Body of pancreas (tissue), 4 donors: ENCODE measurements around the gene TSPAN33. TPM values are rescaled to one million over a fixed set of nuclear protein-coding genes. Genes with fewer than 3 reads are reported as not detected.

ENCODE experiments used
- ATAC-seq: fragments of 150-250 bp; one replicate; pipeline ENCODE4 v1.9.1; 2016
- DNase-seq, 4 donors: peaks; one replicate each; pipeline ENCODE4 v3.0.0-alpha.2; 2019
- H3K27ac ChIP-seq, 4 donors: fragments of 200-600 bp; sonication (generic); 1 replicate in 3 of 4; 2 replicates in 1 of 4; pipeline versions ENCODE4 v1.5.1 to v1.6.1; 2016 to 2019; ENCODE audit warnings: mild to moderate bottlenecking in 1 of 4, mixed read lengths in 1 of 4, moderate library complexity in 1 of 4
- H3K27me3 ChIP-seq, 2 donors: fragments of 200-600 bp; sonication (generic); one replicate each; pipeline ENCODE4 v1.6.0; 2016; ENCODE audit warnings: mild to moderate bottlenecking in 1 of 2
- H3K36me3 ChIP-seq, 2 donors: fragments of 200-600 bp; sonication (generic); replicated peaks in 1 of 2; 2 replicates each; pipeline ENCODE4 v1.5.1; 2016; ENCODE audit warnings: low read depth in 2 of 2; ENCODE audit not compliant: insufficient read depth in 1 of 2
- H3K4me1 ChIP-seq: fragments of 200-600 bp; sonication (generic); one replicate; pipeline ENCODE4 v1.6.0; 2016
- H3K4me3 ChIP-seq, 2 donors: fragments of 200-600 bp; sonication (generic); 1 replicate in 1 of 2; 2 replicates in 1 of 2; pipeline ENCODE4 v1.5.1; 2016 to 2019
- H3K9me3 ChIP-seq, 3 donors: fragments of 200-600 bp; sonication (generic); 1 replicate in 2 of 3; 2 replicates in 1 of 3; pipeline ENCODE4 v1.5.1; 2016
- POLR2A ChIP-seq, 3 donors: fragments of 450-650 bp; IDR thresholded peaks; one replicate each; pipeline ENCODE4 v1.6.1; 2016; ENCODE audit warnings: antibody characterized with exemption in 3 of 3, mild to moderate bottlenecking in 2 of 3
- WGBS, 2 donors: methylation state at CpG; one replicate each; pipeline ENCODE4 v1.1.5; 2017; 5-methylcytosine and 5-hydroxymethylcytosine counted together
- intact Hi-C: fragments of 100-400 bp; cut with DNase I; formaldehyde crosslinking; loops from one replicate; pipeline ENCODE4 v1.15.1; 2023
- total RNA-seq, 2 donors: library from RNA; depleted of rRNA; stranded (reverse); fragments of >200 nt; gene quantifications; one replicate each; pipeline ENCODE4 v1.1.0, GENCODE V29; 2016
- TF ChIP-seq, protein P1 (sequence below), 7 experiments: fragments of 450-650 bp in 4 of 7; fragments of 200-600 bp in 3 of 7; sonication (generic) in 3 of 7; IDR thresholded peaks; one replicate each; pipeline ENCODE4 v1.5.1; 2016 to 2019; ENCODE audit warnings: antibody characterized with exemption in 7 of 7

Gene TSPAN33
- total RNA-seq, 2 donors from 2014 or later = 12.5 to 17.1 TPM

DNA sequence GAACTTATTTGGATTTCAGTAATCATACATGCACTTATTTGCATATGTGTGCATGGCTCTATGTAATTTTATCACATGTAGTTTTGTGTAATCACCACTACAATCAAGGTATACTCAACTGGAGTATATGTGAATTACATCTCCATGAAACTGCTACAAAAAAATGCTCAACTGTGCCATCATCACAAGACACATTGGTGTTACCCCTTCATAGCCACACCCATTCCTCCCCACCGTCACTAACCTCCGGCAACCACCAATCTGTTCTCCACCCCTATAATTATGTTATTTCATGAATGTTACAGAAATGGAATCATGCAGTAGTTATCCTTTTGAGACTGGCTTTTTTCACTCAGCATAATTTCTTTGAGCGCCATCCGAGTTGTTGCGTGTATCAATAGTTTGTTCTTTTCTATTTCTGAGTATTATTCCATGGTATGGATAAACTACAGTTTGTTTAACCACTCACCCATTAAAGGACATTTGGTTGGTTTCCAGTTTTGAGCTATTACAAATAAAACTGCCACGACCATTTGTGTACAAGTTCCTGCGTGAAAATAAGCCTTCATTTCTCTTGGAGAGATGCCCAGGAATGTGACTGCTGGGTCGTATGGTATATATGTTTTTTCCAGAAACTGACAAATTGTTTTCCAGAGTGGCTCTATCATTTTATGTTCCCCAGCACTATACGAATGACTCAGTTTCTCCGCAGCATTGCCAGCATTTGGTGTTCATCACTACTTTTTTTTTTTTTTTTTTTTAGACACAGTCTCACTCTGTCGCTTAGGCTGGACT lies 32.6 kb downstream of the TSPAN33 start:
- 59 to 61% methylated on average over 11 of the region's 11 CpGs for WGBS, 2 donors
- no peak overlapping the region for H3K27ac ChIP-seq
- no peaks in the 10 kb centered on the region for H3K36me3 ChIP-seq
- no peaks in the 10 kb centered on the region for H3K4me1 ChIP-seq
- no peak for TF ChIP-seq POLR2A (IDR thresholded peaks at IDR 0.05)
- TF ChIP-seq, protein P1, sequence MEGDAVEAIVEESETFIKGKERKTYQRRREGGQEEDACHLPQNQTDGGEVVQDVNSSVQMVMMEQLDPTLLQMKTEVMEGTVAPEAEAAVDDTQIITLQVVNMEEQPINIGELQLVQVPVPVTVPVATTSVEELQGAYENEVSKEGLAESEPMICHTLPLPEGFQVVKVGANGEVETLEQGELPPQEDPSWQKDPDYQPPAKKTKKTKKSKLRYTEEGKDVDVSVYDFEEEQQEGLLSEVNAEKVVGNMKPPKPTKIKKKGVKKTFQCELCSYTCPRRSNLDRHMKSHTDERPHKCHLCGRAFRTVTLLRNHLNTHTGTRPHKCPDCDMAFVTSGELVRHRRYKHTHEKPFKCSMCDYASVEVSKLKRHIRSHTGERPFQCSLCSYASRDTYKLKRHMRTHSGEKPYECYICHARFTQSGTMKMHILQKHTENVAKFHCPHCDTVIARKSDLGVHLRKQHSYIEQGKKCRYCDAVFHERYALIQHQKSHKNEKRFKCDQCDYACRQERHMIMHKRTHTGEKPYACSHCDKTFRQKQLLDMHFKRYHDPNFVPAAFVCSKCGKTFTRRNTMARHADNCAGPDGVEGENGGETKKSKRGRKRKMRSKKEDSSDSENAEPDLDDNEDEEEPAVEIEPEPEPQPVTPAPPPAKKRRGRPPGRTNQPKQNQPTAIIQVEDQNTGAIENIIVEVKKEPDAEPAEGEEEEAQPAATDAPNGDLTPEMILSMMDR (IDR thresholded peaks at IDR 0.05) = no peak
- DNase-seq (no peak), ATAC-seq (no peak)
- no peak overlapping the region for H3K4me3 ChIP-seq
- no peaks in the 10 kb centered on the region for H3K27me3 ChIP-seq
- intact Hi-C loops = no loop called here
- no peaks in the 10 kb centered on the region for H3K9me3 ChIP-seq

DNA sequence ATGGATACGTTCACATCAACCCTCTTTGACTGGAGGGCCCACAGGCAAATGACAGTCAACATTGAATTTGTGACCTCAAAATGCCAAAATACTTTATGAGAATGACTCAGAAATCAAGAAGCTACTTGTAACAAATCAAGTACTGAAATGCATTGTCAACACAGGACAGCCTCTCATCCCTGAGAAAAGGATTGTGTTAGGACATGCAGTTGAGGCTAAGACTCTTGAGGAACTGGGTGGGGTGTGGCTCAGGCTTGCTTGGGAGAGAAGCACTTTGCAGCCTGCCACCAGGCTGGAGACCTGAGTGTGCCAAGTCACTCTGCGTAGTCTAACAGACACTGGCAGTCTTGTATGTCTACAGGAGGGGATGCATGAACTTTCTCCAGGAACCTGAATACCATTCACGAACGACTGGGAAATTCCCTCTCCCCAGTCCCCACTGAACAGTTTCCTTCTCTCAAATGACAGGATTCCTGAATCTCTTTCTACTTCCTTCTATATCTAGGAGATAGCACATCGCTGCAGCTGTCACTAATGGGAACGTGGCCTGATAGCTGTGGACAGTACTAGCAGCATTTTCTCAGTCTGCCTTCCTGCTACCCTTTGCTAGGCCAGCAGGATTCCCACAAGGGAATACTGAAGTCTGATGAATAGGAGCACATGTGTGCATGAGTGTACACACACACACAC lies 40.6 kb downstream of the TSPAN33 start:
- no peaks in the 10 kb centered on the region for H3K27me3 ChIP-seq
- no peak for TF ChIP-seq POLR2A (IDR thresholded peaks at IDR 0.05)
- TF ChIP-seq, protein P1 (IDR thresholded peaks at IDR 0.05) = no peak
- DNase-seq (no peak), ATAC-seq (no peak)
- H3K36me3 ChIP-seq = no peaks in the 10 kb centered on the region
- no peaks in the 10 kb centered on the region for H3K9me3 ChIP-seq
- H3K4me1 ChIP-seq = peaks cover 9% of the 10 kb centered on the region
- WGBS, 2 donors = 71 to 83% methylated on average over 6 of the region's 6 CpGs
- H3K27ac ChIP-seq = no peak overlapping the region
- no peak overlapping the region for H3K4me3 ChIP-seq
- intact Hi-C loops = no loop called here

- no peak for TF ChIP-seq POLR2A (IDR thresholded peaks at IDR 0.05)
- TF ChIP-seq, protein P1 (IDR thresholded peaks at IDR 0.05) = no peak
- intact Hi-C loops = no loop called here
- Histone ChIP-seq H3K4me3 (no peak overlapping the region), H3K27ac (no peak overlapping the region), H3K9me3 (no peaks in the 10 kb centered on the region), H3K4me1 (peaks cover 9% of the 10 kb centered on the region), H3K27me3 (no peaks in the 10 kb centered on the region), H3K36me3 (no peaks in the 10 kb centered on the region)
- no peak for ATAC-seq
- WGBS, 2 donors = 83 to 86% methylated on average over 6 of the region's 6 CpGs
- DNase-seq = no peak
Measured at GRCh38 chr7:129186749-129187260, 42.3 kb downstream of the TSPAN33 start.

DNA sequence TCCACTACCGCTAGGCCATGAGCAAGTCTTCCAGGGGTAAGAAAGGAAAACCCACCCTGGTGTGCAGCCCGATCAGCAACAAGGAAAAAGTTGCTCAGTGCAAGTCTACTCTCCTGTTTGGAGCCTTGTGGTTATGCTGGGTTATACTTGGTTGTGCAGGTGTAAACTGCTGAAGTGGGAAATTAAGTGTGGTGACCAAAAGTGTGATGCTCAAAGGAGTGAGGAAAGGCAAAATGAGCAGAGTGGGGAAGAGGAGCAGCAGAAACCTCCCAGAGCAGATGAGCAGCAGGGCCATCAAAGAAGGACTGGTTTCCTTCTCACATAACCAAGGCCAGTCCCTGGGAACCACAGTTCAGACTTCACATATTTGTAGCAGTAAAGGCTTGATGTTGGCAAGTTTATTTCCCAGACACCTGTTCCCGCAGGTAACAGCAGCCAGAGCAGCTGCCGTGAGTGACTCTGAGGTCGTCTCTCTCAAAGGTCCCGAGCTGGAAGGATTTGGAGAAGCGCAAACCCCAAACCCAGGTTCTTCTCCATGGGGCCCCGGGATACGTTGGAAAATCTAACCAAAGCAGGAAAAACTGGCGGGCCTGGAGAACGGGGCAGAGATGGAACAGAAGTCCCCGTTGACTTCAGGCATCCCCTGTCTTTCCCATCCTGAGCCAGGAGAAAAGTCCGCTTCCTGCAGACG lies 43.3 kb downstream of the TSPAN33 start:
- Histone ChIP-seq H3K27me3 (no peaks in the 10 kb centered on the region), H3K9me3 (no peaks in the 10 kb centered on the region), H3K4me3 (peak overlapping the region; percentile 65 to 86), H3K36me3 (no peaks in the 10 kb centered on the region), H3K27ac (peak overlapping the region in 2 of 4 donors; percentile 34 to 55), H3K4me1 (peaks cover 9% of the 10 kb centered on the region)
- no peak for TF ChIP-seq POLR2A (IDR thresholded peaks at IDR 0.05)
- TF ChIP-seq, protein P1 (IDR thresholded peaks at IDR 0.05) = no peak
- no peak for DNase-seq
- ATAC-seq = no peak
- 19 to 20% methylated on average over 9 to 14 of the region's 14 CpGs for WGBS, 2 donors
- intact Hi-C loops = no loop called here
